ENCODE results near the gene SMIM1. TPM values are rescaled to one million over a fixed set of nuclear protein-coding genes. Genes with fewer than 3 reads are reported as not detected.

SMIM1 gene
- total RNA-seq, 1 experiment from 2014 or later = 5.5 TPM

GRCh38 chr1:3814771-3815561 is 42.4 kb downstream of the SMIM1 start:
- H3K79me2 ChIP-seq (ENCODE audit: insufficient read depth, low read length) = no peaks in the 10 kb centered on the region
- TF ChIP-seq TCF7L2 (IDR thresholded peaks at IDR 0.05; ENCODE audit: borderline replicate concordance, extremely low read depth, insufficient read depth, insufficient read length) (no peak), EZH2 (IDR thresholded peaks at IDR 0.05) (no peak), POLR2AphosphoS5 (IDR thresholded peaks at IDR 0.05; ENCODE audit: low read depth, low read length) (no peak), CTCF (IDR thresholded peaks at IDR 0.05 in 2 of 3, conservative IDR thresholded peaks at IDR 0.05 in 1 of 3; ENCODE audit: borderline replicate concordance in 1 of 3, insufficient read depth in 1 of 3, low read depth in 2 of 3, low read length in 2 of 3) (no peak), CEBPB (IDR thresholded peaks at IDR 0.05; ENCODE audit: low read depth) (no peak), JUND (IDR thresholded peaks at IDR 0.05) (no peak), SIN3A (IDR thresholded peaks at IDR 0.05; ENCODE audit: low read depth) (no peak), SP1 (IDR thresholded peaks at IDR 0.05; ENCODE audit: low read depth) (no peak), ELF1 (IDR thresholded peaks at IDR 0.05; ENCODE audit: borderline replicate concordance, low read depth) (no peak), MAX (IDR thresholded peaks at IDR 0.05) (no peak)
- TF ChIP-seq, protein P1, sequence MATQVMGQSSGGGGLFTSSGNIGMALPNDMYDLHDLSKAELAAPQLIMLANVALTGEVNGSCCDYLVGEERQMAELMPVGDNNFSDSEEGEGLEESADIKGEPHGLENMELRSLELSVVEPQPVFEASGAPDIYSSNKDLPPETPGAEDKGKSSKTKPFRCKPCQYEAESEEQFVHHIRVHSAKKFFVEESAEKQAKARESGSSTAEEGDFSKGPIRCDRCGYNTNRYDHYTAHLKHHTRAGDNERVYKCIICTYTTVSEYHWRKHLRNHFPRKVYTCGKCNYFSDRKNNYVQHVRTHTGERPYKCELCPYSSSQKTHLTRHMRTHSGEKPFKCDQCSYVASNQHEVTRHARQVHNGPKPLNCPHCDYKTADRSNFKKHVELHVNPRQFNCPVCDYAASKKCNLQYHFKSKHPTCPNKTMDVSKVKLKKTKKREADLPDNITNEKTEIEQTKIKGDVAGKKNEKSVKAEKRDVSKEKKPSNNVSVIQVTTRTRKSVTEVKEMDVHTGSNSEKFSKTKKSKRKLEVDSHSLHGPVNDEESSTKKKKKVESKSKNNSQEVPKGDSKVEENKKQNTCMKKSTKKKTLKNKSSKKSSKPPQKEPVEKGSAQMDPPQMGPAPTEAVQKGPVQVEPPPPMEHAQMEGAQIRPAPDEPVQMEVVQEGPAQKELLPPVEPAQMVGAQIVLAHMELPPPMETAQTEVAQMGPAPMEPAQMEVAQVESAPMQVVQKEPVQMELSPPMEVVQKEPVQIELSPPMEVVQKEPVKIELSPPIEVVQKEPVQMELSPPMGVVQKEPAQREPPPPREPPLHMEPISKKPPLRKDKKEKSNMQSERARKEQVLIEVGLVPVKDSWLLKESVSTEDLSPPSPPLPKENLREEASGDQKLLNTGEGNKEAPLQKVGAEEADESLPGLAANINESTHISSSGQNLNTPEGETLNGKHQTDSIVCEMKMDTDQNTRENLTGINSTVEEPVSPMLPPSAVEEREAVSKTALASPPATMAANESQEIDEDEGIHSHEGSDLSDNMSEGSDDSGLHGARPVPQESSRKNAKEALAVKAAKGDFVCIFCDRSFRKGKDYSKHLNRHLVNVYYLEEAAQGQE (IDR thresholded peaks at IDR 0.05; ENCODE audit: low read depth) = no peak
- H4K20me1 ChIP-seq (ENCODE audit: insufficient read depth) = no peaks in the 10 kb centered on the region
- H3K9me2 ChIP-seq (ENCODE audit: insufficient read depth) = no peaks in the 10 kb centered on the region
- ChIA-PET POLR2A (no interaction called here), RAD21 (ENCODE audit: low non-redundant PET in 1 of 2, low total read pairs in 2 of 2, uncharacterized antibody in 2 of 2, unreplicated experiment in 2 of 2) (no interaction called here), CTCF (no interaction called here)
- no peak overlapping the region for H3K4me3 ChIP-seq (replicated peaks in 1 of 2; ENCODE audit: low read depth in 1 of 2, low read length in 2 of 2)
- intact Hi-C loops (cut with micrococcal nuclease) = no loop called here
- no peaks in the 10 kb centered on the region for H3K27me3 ChIP-seq (ENCODE audit: insufficient read depth, low read length)
- H3K36me3 ChIP-seq (ENCODE audit: control insufficient read depth in 1 of 2, insufficient read depth in 2 of 2, low read length in 2 of 2) = no peaks in the 10 kb centered on the region
- H3K4me1 ChIP-seq (ENCODE audit: control insufficient read depth in 1 of 2, insufficient read depth in 2 of 2, low read length in 2 of 2) = peaks cover 7 to 10% of the 10 kb centered on the region in 2 experiments; a peak in 3 of 4 replicates
- H3K4me2 ChIP-seq (ENCODE audit: low read length) = no peak overlapping the region
- H3K27ac ChIP-seq (ENCODE audit: low read depth, low read length) = no peak overlapping the region
- DNase-seq (ENCODE audit: low read depth, low spot score) (no peak), ATAC-seq (no peak)
- no peaks in the 10 kb centered on the region for H3K9me3 ChIP-seq (ENCODE audit: control insufficient read depth in 1 of 2, insufficient read depth in 1 of 2, low read depth in 1 of 2, low read length in 2 of 2)
- no peak overlapping the region for H2AFZ ChIP-seq (ENCODE audit: low read depth, low read length, poor library complexity, severe bottlenecking)
- H3K9ac ChIP-seq (ENCODE audit: low read length) = no peak overlapping the region
- no TSS peak for BruUV-seq (replicated peaks)
